CD8-positive, alpha-beta memory T cell (primary cell): ENCODE data around the gene POTEF. TPM values are rescaled to one million over a fixed set of nuclear protein-coding genes. Genes with fewer than 3 reads are reported as not detected.
A peak's percentile ranks its signal among the peaks of the same experiment; 100 is the strongest.
"Not testable (repeated sequence)": the region's sequence is repeated elsewhere in the genome, so short reads cannot be mapped to it uniquely, and the experiment has no call there.

ENCODE experiments used
- CTCF ChIA-PET: fragments of 350-600 bp; sonication (Branson Sonifier 250); formaldehyde crosslinking; loops from one replicate; lab custom pipeline; 2021; ENCODE audit warnings: antibody characterized with exemption; lab: Charles Lee
- POLR2A ChIA-PET: fragments of 350-600 bp; sonication (Branson Sonifier 250); formaldehyde crosslinking; loops from one replicate; lab custom pipeline; 2021; ENCODE audit warnings: antibody characterized with exemption; lab: Charles Lee
- DNase-seq, 5 donors: peaks; one replicate each; pipeline versions ENCODE4 v3.0.0 to v3.0.0-alpha.2; 2020 to 2022; ENCODE audit warnings: mixed read lengths in 1 of 5
- H3K27ac ChIP-seq: one replicate; pipeline ENCODE4 v1.7.0; 2013; ENCODE audit warnings: low read depth, mild to moderate bottlenecking, low read length, moderate library complexity
- H3K27me3 ChIP-seq: 2 replicates; pipeline ENCODE4 v1.7.0; 2013; ENCODE audit warnings: low read length, mild to moderate bottlenecking; ENCODE audit not compliant: insufficient read depth, poor library complexity, severe bottlenecking
- H3K36me3 ChIP-seq: 2 replicates; pipeline ENCODE4 v1.7.0; 2013; ENCODE audit warnings: mild to moderate bottlenecking, low read length, moderate library complexity; ENCODE audit not compliant: insufficient read depth
- H3K4me1 ChIP-seq: 2 replicates; pipeline ENCODE4 v1.7.0; 2013; ENCODE audit warnings: mild to moderate bottlenecking, low read length, moderate library complexity; ENCODE audit not compliant: insufficient read depth
- H3K4me3 ChIP-seq: 2 replicates; pipeline ENCODE4 v1.7.0; 2013; ENCODE audit warnings: mild to moderate bottlenecking, low read length
- H3K9me3 ChIP-seq: 2 replicates; pipeline ENCODE4 v1.7.0; 2013; ENCODE audit warnings: mild to moderate bottlenecking, low read length
- H3K27ac Mint-ChIP-seq, 8 donors: one replicate each; pipeline ENCODE4 v1.8.0; 2020 to 2021; ENCODE audit warnings: mixed read lengths in 8 of 8, mild to moderate bottlenecking in 6 of 8, inconsistent platforms in 3 of 8, moderate library complexity in 3 of 8
- H3K27me3 Mint-ChIP-seq, 2 donors: one replicate each; pipeline ENCODE4 v1.8.0; 2020 to 2021; ENCODE audit warnings: mixed read lengths in 2 of 2, mild to moderate bottlenecking in 1 of 2, moderate library complexity in 1 of 2
- H3K36me3 Mint-ChIP-seq, 3 donors: one replicate each; pipeline ENCODE4 v1.8.0; 2020 to 2021; ENCODE audit warnings: mixed read lengths in 3 of 3, inconsistent platforms in 1 of 3, mild to moderate bottlenecking in 1 of 3
- H3K4me1 Mint-ChIP-seq, 3 donors: one replicate each; pipeline ENCODE4 v1.8.0; 2020 to 2021; ENCODE audit warnings: mixed read lengths in 3 of 3, inconsistent platforms in 1 of 3, mild to moderate bottlenecking in 1 of 3
- H3K4me3 Mint-ChIP-seq, 7 donors: one replicate each; pipeline ENCODE4 v1.8.0; 2020 to 2021; ENCODE audit warnings: mixed read lengths in 7 of 7, mild to moderate bottlenecking in 6 of 7, moderate library complexity in 4 of 7, inconsistent platforms in 2 of 7
- H3K9me3 Mint-ChIP-seq, 5 donors: one replicate each; pipeline ENCODE4 v1.8.0; 2020 to 2022; ENCODE audit warnings: mixed read lengths in 5 of 5, mild to moderate bottlenecking in 3 of 5, moderate library complexity in 2 of 5, inconsistent platforms in 1 of 5
- polyA plus RNA-seq: library from polyadenylated mRNA; unstranded; fragments of 300-500 nt; fragmentation: Illumina TruSeq; gene quantifications from one replicate; pipeline ENCODE4 v1.2.3, GENCODE V29; 2021
- total RNA-seq, 2 experiments: library from RNA; stranded (reverse); gene quantifications; one replicate each; pipeline ENCODE4 v1.2.3, GENCODE V29; 2021

POTEF gene
- total and polyA plus RNA-seq, 3 experiments from 2014 or later, result 0.05 TPM; not detected in 2

- H3K27me3 Mint-ChIP-seq, H3K9me3 Mint-ChIP-seq, POLR2A ChIA-PET, H3K27ac Mint-ChIP-seq, H3K4me3 ChIP-seq, H3K9me3 ChIP-seq, H3K27me3 ChIP-seq, H3K4me1 Mint-ChIP-seq, CTCF ChIA-PET, H3K36me3 Mint-ChIP-seq, DNase-seq, H3K4me3 Mint-ChIP-seq, H3K27ac ChIP-seq, H3K4me1 ChIP-seq, H3K36me3 ChIP-seq: not testable (repeated sequence)
Measured at GRCh38 chr2:130120924-130121323, 8.1 kb downstream of the POTEF start.

GRCh38 chr2:130102597-130103363 is 26.2 kb downstream of the POTEF start:
- H3K4me3 Mint-ChIP-seq, H3K27me3 ChIP-seq, H3K36me3 Mint-ChIP-seq, H3K9me3 ChIP-seq, H3K4me1 ChIP-seq, H3K27ac ChIP-seq, DNase-seq, CTCF ChIA-PET, POLR2A ChIA-PET, H3K4me1 Mint-ChIP-seq, H3K4me3 ChIP-seq, H3K9me3 Mint-ChIP-seq, H3K27me3 Mint-ChIP-seq, H3K36me3 ChIP-seq: not testable (repeated sequence)
- H3K27ac Mint-ChIP-seq, result peak overlapping the region in 1 of 8 donors; percentile 15

- H3K9me3 ChIP-seq, H3K4me1 Mint-ChIP-seq, POLR2A ChIA-PET, H3K36me3 ChIP-seq, H3K27me3 Mint-ChIP-seq, H3K4me3 ChIP-seq, H3K27ac ChIP-seq, H3K27ac Mint-ChIP-seq, H3K4me3 Mint-ChIP-seq, H3K27me3 ChIP-seq, H3K36me3 Mint-ChIP-seq, H3K4me1 ChIP-seq, CTCF ChIA-PET, DNase-seq, H3K9me3 Mint-ChIP-seq: not testable (repeated sequence)
Measured at GRCh38 chr2:130062645-130063044, 66.4 kb downstream of the POTEF start.

GRCh38 chr2:130059982-130060381 is 69.0 kb downstream of the POTEF start:
- H3K36me3 Mint-ChIP-seq, CTCF ChIA-PET, POLR2A ChIA-PET, H3K9me3 ChIP-seq, H3K27ac Mint-ChIP-seq, H3K27me3 Mint-ChIP-seq, H3K27ac ChIP-seq, H3K4me1 Mint-ChIP-seq, H3K4me3 ChIP-seq, H3K27me3 ChIP-seq, H3K9me3 Mint-ChIP-seq, H3K4me1 ChIP-seq, H3K36me3 ChIP-seq, H3K4me3 Mint-ChIP-seq: not testable (repeated sequence)
- peak in 1 of 5 donors; percentile 46 for DNase-seq

GRCh38 chr2:130056336-130056735 is 72.7 kb downstream of the POTEF start:
- POLR2A ChIA-PET, result not testable (repeated sequence)

GRCh38 chr2:130053217-130053911 is 75.7 kb downstream of the POTEF start:
- H3K4me3 Mint-ChIP-seq, H3K27me3 Mint-ChIP-seq, H3K36me3 Mint-ChIP-seq, H3K27ac Mint-ChIP-seq, CTCF ChIA-PET, H3K36me3 ChIP-seq, H3K4me1 Mint-ChIP-seq, H3K4me1 ChIP-seq, H3K9me3 ChIP-seq, H3K27ac ChIP-seq, DNase-seq, H3K27me3 ChIP-seq, H3K4me3 ChIP-seq, H3K9me3 Mint-ChIP-seq, POLR2A ChIA-PET: not testable (repeated sequence)

More at GRCh38 chr2:130056336-130056735, 72.7 kb downstream of the POTEF start:
- H3K36me3 ChIP-seq, H3K9me3 Mint-ChIP-seq, H3K36me3 Mint-ChIP-seq, H3K27ac Mint-ChIP-seq, H3K9me3 ChIP-seq, H3K27me3 Mint-ChIP-seq, DNase-seq, H3K27me3 ChIP-seq, CTCF ChIA-PET, H3K4me3 Mint-ChIP-seq, H3K4me3 ChIP-seq, H3K27ac ChIP-seq, H3K4me1 Mint-ChIP-seq, H3K4me1 ChIP-seq: not testable (repeated sequence)

- H3K9me3 Mint-ChIP-seq, H3K9me3 ChIP-seq, H3K27ac ChIP-seq, H3K27ac Mint-ChIP-seq, H3K4me3 ChIP-seq, H3K4me3 Mint-ChIP-seq, H3K27me3 Mint-ChIP-seq, CTCF ChIA-PET, H3K27me3 ChIP-seq, H3K4me1 Mint-ChIP-seq, POLR2A ChIA-PET, H3K36me3 ChIP-seq, H3K36me3 Mint-ChIP-seq, H3K4me1 ChIP-seq, DNase-seq: not testable (repeated sequence)
Measured at GRCh38 chr2:130052376-130052775, 76.6 kb downstream of the POTEF start.

- H3K4me1 Mint-ChIP-seq, H3K27me3 ChIP-seq, H3K4me3 ChIP-seq, POLR2A ChIA-PET, H3K27me3 Mint-ChIP-seq, H3K27ac Mint-ChIP-seq, H3K36me3 Mint-ChIP-seq, H3K36me3 ChIP-seq, H3K9me3 ChIP-seq, H3K4me3 Mint-ChIP-seq, CTCF ChIA-PET, H3K4me1 ChIP-seq, DNase-seq, H3K27ac ChIP-seq, H3K9me3 Mint-ChIP-seq: not testable (repeated sequence)
Measured at GRCh38 chr2:130048422-130048821, 80.6 kb downstream of the POTEF start.
